GM12878 (cell line): ENCODE data around the gene APH1B. TPM values are rescaled to one million over a fixed set of nuclear protein-coding genes. Genes with fewer than 3 reads are reported as not detected.

Experiments used
- ATAC-seq: fragments of 200-7000 bp; cut with Tn5 transposase; 3 replicates; pipeline ENCODE4 v1.9.1; 2020; ENCODE audit warnings: mild to moderate bottlenecking, moderate library complexity
- BruUV-seq: library from RNA; stranded (reverse); fragments of 400-500 nt; replicated peaks from 2 replicates; lab custom pipeline; 2021; lab: Mats Ljungman, UMichigan
- CTCF ChIA-PET: fragments of 300-600 bp; sonication (Branson Sonifier 250); formaldehyde crosslinking; extraction: SDS; loops from one replicate; lab custom pipeline; 2021; ENCODE audit warnings: inconsistent platforms; lab: Yijun Ruan, JAX
- POLR2A ChIA-PET: fragments of 350-600 bp; formaldehyde crosslinking; extraction: SDS; loops from one replicate; lab custom pipeline; 2021; ENCODE audit warnings: inconsistent platforms; lab: Charles Lee
- RAD21 ChIA-PET: fragments of 300-600 bp; sonication (Branson Sonifier 250); formaldehyde crosslinking; loops from one replicate; lab custom pipeline; 2023; ENCODE audit warnings: antibody characterized with exemption; ENCODE audit not compliant: unreplicated experiment; lab: Charles Lee
- SMC1A ChIA-PET: fragments of 300-600 bp; sonication (Branson Sonifier 250); formaldehyde crosslinking; loops from one replicate; lab custom pipeline; 2023; ENCODE audit not compliant: unreplicated experiment, uncharacterized antibody; lab: Charles Lee
- DNase-seq: peaks from one replicate; pipeline ENCODE4 v3.0.0-alpha.2; 2011; ENCODE audit warnings: low read depth, low spot score
- FAIRE-seq: peaks from 3 replicates; lab custom pipeline; 2011; peaks lifted over from hg19 to GRCh38; lab: Jason Lieb, UNC
- H2AFZ ChIP-seq: 2 replicates; pipeline ENCODE4 v1.6.0; 2011; ENCODE audit warnings: low read depth, low read length, control low read depth; ENCODE audit not compliant: control insufficient read depth
- H3K27ac ChIP-seq: 2 replicates; pipeline ENCODE4 v1.5.1; 2011; ENCODE audit warnings: control low read depth; ENCODE audit not compliant: control insufficient read depth, insufficient read depth
- H3K27me3 ChIP-seq, 2 experiments: replicated peaks in 1 of 2; 2 replicates each; pipeline versions ENCODE4 v1.6.0 to v1.6.1; 2011; ENCODE audit warnings: low read length in 1 of 2; ENCODE audit not compliant: control insufficient read depth in 2 of 2, insufficient read depth in 2 of 2
- H3K36me3 ChIP-seq, 2 experiments: 2 replicates each; pipeline ENCODE4 v1.5.1; 2011; ENCODE audit warnings: low read length in 1 of 2; ENCODE audit not compliant: control insufficient read depth in 2 of 2, insufficient read depth in 2 of 2
- H3K4me1 ChIP-seq: 2 replicates; pipeline ENCODE4 v1.6.1; 2011; ENCODE audit warnings: mild to moderate bottlenecking, low read length, moderate library complexity, mixed read lengths; ENCODE audit not compliant: control insufficient read depth, insufficient read depth
- H3K4me2 ChIP-seq: 2 replicates; pipeline ENCODE4 v1.6.0; 2011; ENCODE audit warnings: control low read depth; ENCODE audit not compliant: control insufficient read depth, insufficient read depth
- H3K4me3 ChIP-seq: fragments of 200-600 bp; sonication (generic); 2 replicates; pipeline ENCODE4 v1.5.1; 2016
- H3K79me2 ChIP-seq: 2 replicates; pipeline ENCODE4 v1.6.0; 2011; ENCODE audit warnings: low read length; ENCODE audit not compliant: control insufficient read depth, insufficient read depth
- H3K9ac ChIP-seq: 2 replicates; pipeline ENCODE4 v1.8.0; 2011; ENCODE audit warnings: low read length, control low read depth, mixed read lengths; ENCODE audit not compliant: control insufficient read depth, insufficient read depth
- H3K9me3 ChIP-seq: replicated peaks from 3 replicates; pipeline ENCODE4 v1.5.1; 2011; ENCODE audit warnings: mild to moderate bottlenecking, low read length; ENCODE audit not compliant: control insufficient read depth, insufficient read depth
- H4K20me1 ChIP-seq: 2 replicates; pipeline ENCODE4 v1.6.0; 2011; ENCODE audit not compliant: control insufficient read depth, insufficient read depth
- CBX3 ChIP-seq: fragments of 200-600 bp; sonication (generic); IDR thresholded peaks from 2 replicates; pipeline ENCODE4 v1.6.1; 2016; ENCODE audit warnings: low read depth, borderline replicate concordance
- GABPA ChIP-seq: IDR thresholded peaks from 2 replicates; pipeline ENCODE4 v1.6.1; 2014; ENCODE audit warnings: antibody characterized with exemption, low read depth, mild to moderate bottlenecking, inconsistent platforms
- HDGF ChIP-seq: fragments of 450-650 bp; IDR thresholded peaks from 2 replicates; pipeline ENCODE4 v1.6.1; 2016; ENCODE audit warnings: antibody characterized with exemption
- JUNB ChIP-seq: IDR thresholded peaks from 2 replicates; pipeline ENCODE4 v1.6.1; 2016; ENCODE audit warnings: antibody characterized with exemption, mild to moderate bottlenecking
- POU2F2 ChIP-seq: IDR thresholded peaks from 3 replicates; pipeline ENCODE4 v1.6.1; 2011; ENCODE audit warnings: low read depth, mild to moderate bottlenecking, low read length, borderline replicate concordance
- RUNX3 ChIP-seq: IDR thresholded peaks from 2 replicates; pipeline ENCODE4 v1.6.1; 2012; ENCODE audit warnings: low read length, inconsistent platforms
- SUZ12 ChIP-seq: fragments of 200-600 bp; sonication (generic); IDR thresholded peaks from one replicate; pipeline ENCODE4 v1.6.1; 2018; ENCODE audit warnings: antibody characterized with exemption, mild to moderate bottlenecking; ENCODE audit not compliant: unreplicated experiment
- TCF12 ChIP-seq: IDR thresholded peaks from 2 replicates; pipeline ENCODE4 v1.6.1; 2011; ENCODE audit warnings: low read depth, mild to moderate bottlenecking, low read length
- ZNF217 ChIP-seq: fragments of 450-650 bp; IDR thresholded peaks from 2 replicates; pipeline ENCODE4 v1.6.1; 2017; ENCODE audit warnings: antibody characterized with exemption, mild to moderate bottlenecking
- WGBS: methylation state at CpG from one replicate; pipeline ENCODE4 v1.1.6; 2016; ENCODE audit warnings: low lambda C conversion rate; ENCODE audit not compliant: insufficient replicate concordance, insufficient coverage; ENCODE audit errors: missing lambda C conversion rate; 5-methylcytosine and 5-hydroxymethylcytosine counted together
- in situ Hi-C: fragments of 300-500 bp; cut with MboI; formaldehyde crosslinking; loops from 9 replicates; pipeline ENCODE4 v1.14.3; 2018; ENCODE audit warnings: mixed read lengths
- intact Hi-C: fragments of 100-400 bp; cut with micrococcal nuclease; formaldehyde crosslinking; loops from one replicate; pipeline ENCODE4 v1.14.2; 2022; ENCODE audit not compliant: unreplicated experiment
- polyA plus RNA-seq, 11 experiments: library from polyadenylated mRNA; depleted of rRNA in 4 of 11; unstranded in 6 of 11; stranded (reverse) in 5 of 11; fragments of >200 nt; fragmentation: Nextera tagmentation in 4 of 11; fragmentation: Illumina TruSeq in 1 of 11; extraction: Ambion mirVana in 4 of 11; extraction: Trizol in 1 of 11; gene quantifications; 1 replicate in 1 of 11; 2 replicates in 10 of 11; pipeline versions ENCODE4 v1.2.1 to v1.2.3, GENCODE V29; 2011 to 2016; ENCODE audit warnings: inconsistent platforms in 2 of 11, missing spikeins in 2 of 11, low read depth in 1 of 11
- total RNA-seq, 4 experiments: library from RNA; depleted of rRNA in 3 of 4; stranded (reverse); fragments of >200 nt in 3 of 4; fragmentation: Illumina TruSeq in 1 of 4; extraction: Trizol in 1 of 4; gene quantifications; 2 replicates each; pipeline versions ENCODE4 v1.2.1 to v1.2.3, GENCODE V29; 2013 to 2021
- TF ChIP-seq, protein P1 (sequence below): IDR thresholded peaks from 2 replicates; pipeline ENCODE4 v1.6.1; 2011; ENCODE audit warnings: low read depth, low read length, improper control_type of control experiment, borderline replicate concordance
- TF ChIP-seq, protein P2 (sequence below): fragments of 450-650 bp; formaldehyde crosslinking; IDR thresholded peaks from 2 replicates; pipeline ENCODE4 v1.5.0; 2022; ENCODE audit warnings: mild to moderate bottlenecking, missing genetic modification characterization
- TF ChIP-seq, protein P3 (sequence below): IDR thresholded peaks from 2 replicates; pipeline ENCODE4 v1.6.1; 2012; ENCODE audit warnings: mild to moderate bottlenecking, low read depth, low read length
- TF ChIP-seq, protein P4 (sequence below): IDR thresholded peaks from 2 replicates; pipeline ENCODE4 v1.6.1; 2011; ENCODE audit warnings: low read depth, mild to moderate bottlenecking, low read length, moderate library complexity, borderline replicate concordance; ENCODE audit errors: extremely low read depth
- TF ChIP-seq, protein P5 (sequence below): IDR thresholded peaks from 2 replicates; pipeline ENCODE4 v1.6.1; 2011; ENCODE audit warnings: mild to moderate bottlenecking, low read depth, low read length, moderate library complexity; ENCODE audit not compliant: insufficient replicate concordance

The APH1B gene
- total and polyA plus RNA-seq, 10 of the 15 experiments (the other 5 are each of a cell fraction or from before 2014, with no cell fraction given), result 5.0 to 20.8 (median 11.1) TPM

DNA sequence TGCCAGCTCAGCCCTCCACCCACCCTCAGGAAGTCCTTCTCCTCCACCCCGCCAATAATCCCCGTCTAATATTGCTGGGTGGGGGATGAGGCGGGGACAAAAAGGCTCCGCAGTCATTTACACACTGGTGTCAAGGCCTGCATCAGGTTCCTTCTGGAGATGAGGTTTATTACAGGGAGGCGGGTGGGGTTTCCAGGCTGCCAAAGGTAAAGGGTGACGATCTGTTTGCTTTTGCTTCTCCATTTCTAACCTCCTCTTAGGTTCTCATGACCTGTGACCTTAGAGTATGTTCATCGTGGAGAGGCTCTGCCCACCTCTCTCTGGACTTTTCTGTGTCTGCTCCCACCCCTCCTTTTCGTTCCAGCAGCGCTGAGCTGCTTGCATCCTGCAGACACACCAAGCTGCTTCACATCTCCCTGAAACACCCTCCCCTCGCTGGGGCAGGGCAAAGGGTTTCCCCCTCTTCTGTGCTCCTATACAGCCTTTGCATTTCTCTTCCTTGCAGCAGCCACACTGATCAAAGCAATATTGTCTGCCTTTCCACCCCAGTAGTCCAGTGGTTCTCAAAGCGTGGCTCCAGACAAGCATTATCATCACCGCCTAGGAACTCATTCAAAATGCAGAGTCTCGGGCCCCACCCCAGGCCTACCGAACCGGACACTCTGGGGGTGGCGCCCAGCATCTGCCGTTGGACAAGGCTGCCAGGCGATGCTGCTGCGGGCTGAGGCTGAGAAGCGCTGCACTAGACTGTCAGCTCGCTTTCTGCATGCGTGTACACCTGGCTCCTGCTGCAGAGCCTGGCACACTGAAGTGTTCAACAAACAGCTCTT is 77.6 kb downstream of the APH1B start:
- FAIRE-seq, result no peak
- Histone ChIP-seq H2AFZ (no peak overlapping the region), H3K4me3 (no peak overlapping the region), H3K4me2 (no peak overlapping the region), H3K9me3 (no peaks in the 10 kb centered on the region), H3K4me1 (no peaks in the 10 kb centered on the region), H3K27me3 (no peaks in the 10 kb centered on the region; a peak in 2 of 4 replicates), H3K36me3 (no peaks in the 10 kb centered on the region), H3K27ac (no peak overlapping the region), H4K20me1 (no peaks in the 10 kb centered on the region), H3K9ac (no peak overlapping the region), H3K79me2 (no peaks in the 10 kb centered on the region)
- in situ Hi-C loops (no loop called here), intact Hi-C loops (no loop called here)
- peak; percentile 18; the same call in 1 of the 3 replicates for ATAC-seq
- RAD21 ChIA-PET, result no interaction called here
- no TSS peak for BruUV-seq
- no peak for DNase-seq
- POLR2A ChIA-PET, result no interaction called here
- CTCF ChIA-PET, result no interaction called here
- 50% methylated on average over 22 of the region's 22 CpGs for WGBS
- SMC1A ChIA-PET, result interaction anchor here (1.4 kb wide), 1 partner anchor 54 kb away, joined by 4 read pairs; no protein-coding TSS in a partner anchor
- TF ChIP-seq, protein P1, sequence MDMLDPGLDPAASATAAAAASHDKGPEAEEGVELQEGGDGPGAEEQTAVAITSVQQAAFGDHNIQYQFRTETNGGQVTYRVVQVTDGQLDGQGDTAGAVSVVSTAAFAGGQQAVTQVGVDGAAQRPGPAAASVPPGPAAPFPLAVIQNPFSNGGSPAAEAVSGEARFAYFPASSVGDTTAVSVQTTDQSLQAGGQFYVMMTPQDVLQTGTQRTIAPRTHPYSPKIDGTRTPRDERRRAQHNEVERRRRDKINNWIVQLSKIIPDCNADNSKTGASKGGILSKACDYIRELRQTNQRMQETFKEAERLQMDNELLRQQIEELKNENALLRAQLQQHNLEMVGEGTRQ, result no peak
- TF ChIP-seq, protein P2, sequence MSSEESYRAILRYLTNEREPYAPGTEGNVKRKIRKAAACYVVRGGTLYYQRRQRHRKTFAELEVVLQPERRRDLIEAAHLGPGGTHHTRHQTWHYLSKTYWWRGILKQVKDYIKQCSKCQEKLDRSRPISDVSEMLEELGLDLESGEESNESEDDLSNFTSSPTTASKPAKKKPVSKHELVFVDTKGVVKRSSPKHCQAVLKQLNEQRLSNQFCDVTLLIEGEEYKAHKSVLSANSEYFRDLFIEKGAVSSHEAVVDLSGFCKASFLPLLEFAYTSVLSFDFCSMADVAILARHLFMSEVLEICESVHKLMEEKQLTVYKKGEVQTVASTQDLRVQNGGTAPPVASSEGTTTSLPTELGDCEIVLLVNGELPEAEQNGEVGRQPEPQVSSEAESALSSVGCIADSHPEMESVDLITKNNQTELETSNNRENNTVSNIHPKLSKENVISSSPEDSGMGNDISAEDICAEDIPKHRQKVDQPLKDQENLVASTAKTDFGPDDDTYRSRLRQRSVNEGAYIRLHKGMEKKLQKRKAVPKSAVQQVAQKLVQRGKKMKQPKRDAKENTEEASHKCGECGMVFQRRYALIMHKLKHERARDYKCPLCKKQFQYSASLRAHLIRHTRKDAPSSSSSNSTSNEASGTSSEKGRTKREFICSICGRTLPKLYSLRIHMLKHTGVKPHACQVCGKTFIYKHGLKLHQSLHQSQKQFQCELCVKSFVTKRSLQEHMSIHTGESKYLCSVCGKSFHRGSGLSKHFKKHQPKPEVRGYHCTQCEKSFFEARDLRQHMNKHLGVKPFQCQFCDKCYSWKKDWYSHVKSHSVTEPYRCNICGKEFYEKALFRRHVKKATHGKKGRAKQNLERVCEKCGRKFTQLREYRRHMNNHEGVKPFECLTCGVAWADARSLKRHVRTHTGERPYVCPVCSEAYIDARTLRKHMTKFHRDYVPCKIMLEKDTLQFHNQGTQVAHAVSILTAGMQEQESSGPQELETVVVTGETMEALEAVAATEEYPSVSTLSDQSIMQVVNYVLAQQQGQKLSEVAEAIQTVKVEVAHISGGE (CRISPR knock-in tag), result no peak
- TF ChIP-seq, protein P3, sequence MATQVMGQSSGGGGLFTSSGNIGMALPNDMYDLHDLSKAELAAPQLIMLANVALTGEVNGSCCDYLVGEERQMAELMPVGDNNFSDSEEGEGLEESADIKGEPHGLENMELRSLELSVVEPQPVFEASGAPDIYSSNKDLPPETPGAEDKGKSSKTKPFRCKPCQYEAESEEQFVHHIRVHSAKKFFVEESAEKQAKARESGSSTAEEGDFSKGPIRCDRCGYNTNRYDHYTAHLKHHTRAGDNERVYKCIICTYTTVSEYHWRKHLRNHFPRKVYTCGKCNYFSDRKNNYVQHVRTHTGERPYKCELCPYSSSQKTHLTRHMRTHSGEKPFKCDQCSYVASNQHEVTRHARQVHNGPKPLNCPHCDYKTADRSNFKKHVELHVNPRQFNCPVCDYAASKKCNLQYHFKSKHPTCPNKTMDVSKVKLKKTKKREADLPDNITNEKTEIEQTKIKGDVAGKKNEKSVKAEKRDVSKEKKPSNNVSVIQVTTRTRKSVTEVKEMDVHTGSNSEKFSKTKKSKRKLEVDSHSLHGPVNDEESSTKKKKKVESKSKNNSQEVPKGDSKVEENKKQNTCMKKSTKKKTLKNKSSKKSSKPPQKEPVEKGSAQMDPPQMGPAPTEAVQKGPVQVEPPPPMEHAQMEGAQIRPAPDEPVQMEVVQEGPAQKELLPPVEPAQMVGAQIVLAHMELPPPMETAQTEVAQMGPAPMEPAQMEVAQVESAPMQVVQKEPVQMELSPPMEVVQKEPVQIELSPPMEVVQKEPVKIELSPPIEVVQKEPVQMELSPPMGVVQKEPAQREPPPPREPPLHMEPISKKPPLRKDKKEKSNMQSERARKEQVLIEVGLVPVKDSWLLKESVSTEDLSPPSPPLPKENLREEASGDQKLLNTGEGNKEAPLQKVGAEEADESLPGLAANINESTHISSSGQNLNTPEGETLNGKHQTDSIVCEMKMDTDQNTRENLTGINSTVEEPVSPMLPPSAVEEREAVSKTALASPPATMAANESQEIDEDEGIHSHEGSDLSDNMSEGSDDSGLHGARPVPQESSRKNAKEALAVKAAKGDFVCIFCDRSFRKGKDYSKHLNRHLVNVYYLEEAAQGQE, result no peak
- TF ChIP-seq GABPA (no peak), TCF12 (no peak), HDGF (no peak), POU2F2 (no peak), CBX3 (no peak), RUNX3 (no peak), JUNB (no peak), ZNF217 (no peak), SUZ12 (no peak)
- TF ChIP-seq, protein P4, sequence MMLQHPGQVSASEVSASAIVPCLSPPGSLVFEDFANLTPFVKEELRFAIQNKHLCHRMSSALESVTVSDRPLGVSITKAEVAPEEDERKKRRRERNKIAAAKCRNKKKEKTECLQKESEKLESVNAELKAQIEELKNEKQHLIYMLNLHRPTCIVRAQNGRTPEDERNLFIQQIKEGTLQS, result no peak
- TF ChIP-seq, protein P5, sequence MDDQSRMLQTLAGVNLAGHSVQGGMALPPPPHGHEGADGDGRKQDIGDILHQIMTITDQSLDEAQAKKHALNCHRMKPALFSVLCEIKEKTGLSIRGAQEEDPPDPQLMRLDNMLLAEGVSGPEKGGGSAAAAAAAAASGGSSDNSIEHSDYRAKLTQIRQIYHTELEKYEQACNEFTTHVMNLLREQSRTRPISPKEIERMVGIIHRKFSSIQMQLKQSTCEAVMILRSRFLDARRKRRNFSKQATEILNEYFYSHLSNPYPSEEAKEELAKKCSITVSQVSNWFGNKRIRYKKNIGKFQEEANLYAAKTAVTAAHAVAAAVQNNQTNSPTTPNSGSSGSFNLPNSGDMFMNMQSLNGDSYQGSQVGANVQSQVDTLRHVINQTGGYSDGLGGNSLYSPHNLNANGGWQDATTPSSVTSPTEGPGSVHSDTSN, result no peak
